Measurements from ENCODE around the gene STPG4.
"Not testable (repeated sequence)": the region's sequence is repeated elsewhere in the genome, so short reads cannot be mapped to it uniquely, and the experiment has no call there.

Gene STPG4, protein sequence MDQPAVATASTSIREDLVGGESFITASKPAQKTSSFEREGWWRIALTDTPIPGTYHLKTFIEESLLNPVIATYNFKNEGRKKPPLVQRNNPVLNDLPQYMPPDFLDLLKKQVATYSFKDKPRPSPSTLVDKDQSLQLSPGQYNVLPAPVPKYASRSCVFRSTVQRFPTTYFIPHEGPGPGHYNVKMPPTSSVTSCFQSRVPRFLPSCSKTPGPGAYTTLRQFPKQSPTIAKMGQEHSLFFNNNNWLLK

DNA sequence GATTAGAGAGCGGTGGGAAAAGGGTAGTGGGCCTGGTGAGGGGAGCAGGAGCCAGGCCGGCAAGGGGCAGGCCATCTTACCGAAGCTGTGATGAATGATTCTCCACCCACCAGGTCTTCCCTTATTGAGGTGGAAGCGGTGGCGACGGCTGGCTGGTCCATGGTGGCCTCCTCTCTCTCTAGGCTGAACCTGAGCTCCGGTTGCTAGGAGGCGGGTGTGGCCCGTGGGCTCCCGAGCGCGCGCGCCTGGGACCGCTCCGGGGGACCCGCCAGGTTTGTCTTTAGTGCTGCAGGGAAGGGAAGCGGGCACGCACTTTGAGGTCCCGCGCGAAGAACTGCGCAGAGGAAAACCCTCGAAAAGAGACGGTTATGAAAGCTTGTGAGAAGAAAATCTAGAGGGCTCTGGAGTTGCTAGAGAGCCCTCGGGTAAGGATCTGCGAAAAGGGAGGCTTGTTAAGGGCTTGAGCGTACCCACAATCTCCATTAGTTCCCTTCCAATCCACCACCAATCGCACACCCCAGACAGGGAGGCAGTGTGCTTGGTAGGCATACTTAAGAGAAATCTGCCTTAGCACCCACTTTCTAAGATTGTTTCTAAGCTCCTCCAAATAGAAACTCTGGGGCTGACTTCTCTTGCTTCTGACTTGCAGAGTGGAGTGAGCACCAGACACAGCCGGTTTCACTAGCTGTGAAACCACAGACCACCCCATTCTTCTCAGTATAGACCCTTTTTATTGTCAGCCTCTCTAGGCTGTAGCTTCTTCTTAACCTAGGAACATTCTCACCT lies at the start of gene STPG4:
STPG4 (minus strand) TSS at position 218 of the 786 bp plus-strand sequence; CDS start at position 161, 57 bp downstream.
- DNase-seq: no peak
- intact Hi-C loops (cut with DNase I): no loop called here

DNA sequence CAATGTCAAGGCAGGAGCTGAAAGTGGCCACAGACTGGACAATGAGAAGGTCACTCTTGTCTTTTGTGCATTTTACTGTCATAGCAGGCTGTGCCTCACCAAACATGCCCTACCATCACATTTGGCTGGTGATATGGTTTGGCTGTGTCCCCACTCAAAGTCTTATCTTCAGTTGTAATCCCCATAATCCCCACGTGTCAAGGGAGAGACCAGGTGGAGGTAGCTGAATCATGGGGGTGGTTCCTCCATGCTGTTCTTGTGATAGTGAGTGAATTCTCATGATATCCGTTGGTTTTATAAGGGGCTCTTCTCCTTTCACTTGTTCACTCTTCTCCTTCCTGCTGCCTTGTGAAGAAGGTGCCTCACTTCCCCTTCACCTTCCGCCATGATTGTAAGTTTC lies 49.6 kb upstream of the STPG4 start:
- intact Hi-C loops (cut with DNase I): no loop called here
- DNase-seq: no peak

DNA sequence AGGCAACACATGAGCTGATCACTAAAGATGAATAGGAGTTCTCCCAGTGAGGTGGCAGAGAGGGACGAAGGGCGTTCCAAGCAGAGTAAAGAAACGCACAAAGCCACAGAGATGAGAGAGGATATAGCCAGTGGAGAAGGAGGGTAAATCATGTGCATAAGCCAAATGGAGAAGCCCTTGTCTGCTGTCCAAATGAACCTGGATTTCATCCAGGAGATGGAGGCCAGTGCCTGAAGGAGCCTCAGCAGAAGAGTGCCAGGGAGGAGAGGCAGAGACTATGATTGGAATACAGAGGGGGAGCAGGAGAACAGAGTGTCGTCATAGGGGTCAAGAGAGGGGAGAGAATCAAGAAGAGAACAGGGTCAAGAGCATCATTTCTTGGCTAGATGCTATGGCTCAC lies 48.9 kb upstream of the STPG4 start:
- DNase-seq: no peak
- intact Hi-C loops (cut with DNase I): no loop called here

DNA sequence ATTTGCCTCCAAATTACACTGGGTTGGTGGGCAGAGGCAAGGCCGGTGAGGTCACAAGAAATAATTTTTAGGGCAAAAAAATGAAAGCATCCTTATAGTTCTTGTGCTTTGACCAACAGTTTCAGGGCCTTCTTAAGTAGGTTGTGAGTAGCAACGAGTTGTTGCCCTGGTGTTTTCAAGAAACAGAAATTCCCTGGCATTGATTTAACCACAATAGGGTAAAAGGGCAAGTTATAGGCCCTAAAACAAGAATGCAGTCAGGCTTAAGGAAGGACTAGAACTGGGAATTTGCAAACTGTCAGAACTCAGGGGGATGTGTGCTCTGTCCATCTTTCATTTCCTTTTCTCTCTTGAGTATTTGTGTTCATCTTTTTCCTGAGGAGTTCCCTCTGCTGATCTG lies 46.1 kb upstream of the STPG4 start:
- DNase-seq: no peak
- intact Hi-C loops (cut with DNase I): no loop called here

DNA sequence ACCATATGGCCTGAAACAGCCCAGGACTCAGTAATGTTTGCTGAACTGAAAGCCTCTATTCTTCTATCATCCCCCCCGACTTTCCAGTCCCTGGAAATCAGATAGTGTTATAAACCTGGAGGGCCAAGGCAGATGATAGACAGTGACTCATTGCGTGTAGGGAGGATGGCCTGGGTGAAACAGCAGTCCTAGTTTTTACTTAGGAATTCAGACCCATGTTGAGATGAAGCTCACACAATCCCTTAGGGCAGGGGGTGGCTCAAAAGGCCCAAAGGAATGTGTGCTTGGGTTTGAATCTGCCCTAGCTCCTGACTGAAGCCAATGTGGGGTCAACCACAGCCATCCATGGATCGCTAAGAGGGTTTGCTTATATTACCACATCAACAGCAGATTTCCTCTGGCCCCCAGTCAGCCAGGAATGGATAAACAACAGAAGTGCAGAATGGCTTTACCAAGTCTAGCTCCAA lies 43.9 kb upstream of the STPG4 start:
- DNase-seq: no peak
- intact Hi-C loops (cut with DNase I): no loop called here

DNA sequence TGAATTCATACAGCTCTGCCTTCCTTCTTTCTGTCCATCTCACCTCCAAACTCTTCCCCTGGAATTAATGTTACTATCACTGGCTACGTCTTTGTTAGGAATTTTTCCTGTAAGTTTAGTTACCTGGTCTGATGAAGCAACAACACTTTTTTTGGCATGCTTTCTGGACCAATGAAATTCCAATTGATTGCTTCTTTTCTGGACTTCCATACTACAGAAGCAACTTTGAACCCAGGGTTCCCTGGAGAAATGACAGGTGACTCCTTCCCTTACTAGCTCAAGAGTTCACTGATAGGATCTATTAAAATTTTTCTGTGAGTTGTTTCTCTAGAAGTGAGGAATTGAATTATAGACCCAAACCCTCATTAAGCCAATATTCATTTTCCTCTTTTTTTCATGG lies 41.4 kb upstream of the STPG4 start:
- DNase-seq: no peak
- intact Hi-C loops (cut with DNase I): no loop called here

DNA sequence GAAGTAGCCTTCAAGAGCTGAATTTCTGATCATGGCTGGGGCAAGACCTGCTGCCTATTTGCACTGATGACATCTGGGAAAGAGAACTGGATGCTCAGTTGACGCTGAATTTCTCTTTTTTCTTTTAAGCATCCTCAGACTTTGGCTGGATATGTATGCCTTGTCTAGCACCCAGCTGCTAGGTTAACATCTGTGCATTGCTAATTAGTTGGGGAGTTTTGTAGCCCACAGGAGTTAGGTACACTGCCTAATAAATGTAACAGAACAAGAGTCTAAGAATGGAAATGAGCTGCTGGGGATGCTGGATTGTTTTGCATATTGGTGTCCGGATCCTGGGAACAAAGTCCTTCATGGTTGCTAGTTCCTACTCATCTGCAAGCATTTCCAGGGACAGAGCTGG lies 40.9 kb upstream of the STPG4 start:
- intact Hi-C loops (cut with DNase I): no loop called here
- DNase-seq: no peak

DNA sequence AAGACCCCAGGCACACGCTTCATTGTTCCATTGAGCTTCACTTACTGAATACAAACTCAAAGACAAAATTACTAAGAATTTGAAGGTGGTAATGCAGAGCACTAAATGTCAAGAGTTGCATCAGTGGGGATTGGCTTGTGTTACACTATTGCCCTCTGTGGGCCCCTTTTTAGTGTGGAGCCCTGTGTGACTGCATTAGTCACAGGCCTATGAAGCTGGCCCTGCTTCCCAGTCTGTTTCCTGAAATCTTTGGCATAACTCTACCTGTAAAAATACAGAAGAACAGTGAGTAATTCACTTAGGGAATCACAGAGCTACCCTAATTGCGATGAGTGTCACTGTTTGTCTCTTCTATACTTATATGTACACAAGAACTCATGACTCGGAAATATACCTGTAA lies 40.0 kb upstream of the STPG4 start:
- DNase-seq: peak in 13 of 42 donors; percentile 20 to 74 (median 45)
- intact Hi-C loops (cut with DNase I): no loop called here

DNA sequence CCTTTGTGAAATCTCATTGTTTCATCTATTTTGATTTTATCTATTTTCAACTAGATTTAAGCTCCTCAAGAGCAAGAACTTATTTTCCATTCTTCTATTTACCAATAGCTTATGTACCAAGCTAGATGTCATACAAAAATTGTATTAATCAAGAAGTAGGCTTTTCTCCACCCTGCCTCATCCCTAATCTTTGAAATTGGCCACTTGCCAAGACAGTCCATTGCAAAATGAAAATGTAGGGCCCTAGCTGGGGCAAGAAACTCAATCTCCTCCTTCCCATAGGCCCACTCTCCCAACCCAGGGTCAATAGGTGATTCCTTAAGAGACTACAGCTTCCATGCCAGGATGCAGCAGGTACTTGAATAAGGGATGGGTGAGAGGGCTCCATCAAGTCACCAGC lies 39.3 kb upstream of the STPG4 start:
- no peak for DNase-seq
- intact Hi-C loops (cut with DNase I): no loop called here

DNA sequence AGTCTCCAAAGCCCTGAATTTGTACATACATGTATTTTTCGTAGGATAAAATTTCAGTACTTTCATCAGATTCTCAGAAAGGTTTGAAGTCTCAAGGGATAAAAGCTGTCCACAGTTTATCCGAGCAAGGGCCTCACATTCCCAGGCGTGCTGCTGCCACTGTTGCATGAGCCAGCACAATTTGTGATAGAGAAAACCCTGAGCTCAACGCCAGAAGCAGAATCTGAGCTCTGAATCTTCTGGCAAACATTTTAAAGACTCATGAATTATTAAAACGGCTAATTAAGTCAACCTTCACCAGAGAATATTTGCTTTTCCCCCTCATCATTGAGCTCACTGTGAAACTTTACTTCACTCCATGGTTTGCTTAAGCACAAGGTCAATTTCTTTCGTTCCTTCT lies 38.5 kb upstream of the STPG4 start:
- intact Hi-C loops (cut with DNase I): no loop called here
- peak in 17 of 42 donors; percentile 20 to 70 (median 46) for DNase-seq

DNA sequence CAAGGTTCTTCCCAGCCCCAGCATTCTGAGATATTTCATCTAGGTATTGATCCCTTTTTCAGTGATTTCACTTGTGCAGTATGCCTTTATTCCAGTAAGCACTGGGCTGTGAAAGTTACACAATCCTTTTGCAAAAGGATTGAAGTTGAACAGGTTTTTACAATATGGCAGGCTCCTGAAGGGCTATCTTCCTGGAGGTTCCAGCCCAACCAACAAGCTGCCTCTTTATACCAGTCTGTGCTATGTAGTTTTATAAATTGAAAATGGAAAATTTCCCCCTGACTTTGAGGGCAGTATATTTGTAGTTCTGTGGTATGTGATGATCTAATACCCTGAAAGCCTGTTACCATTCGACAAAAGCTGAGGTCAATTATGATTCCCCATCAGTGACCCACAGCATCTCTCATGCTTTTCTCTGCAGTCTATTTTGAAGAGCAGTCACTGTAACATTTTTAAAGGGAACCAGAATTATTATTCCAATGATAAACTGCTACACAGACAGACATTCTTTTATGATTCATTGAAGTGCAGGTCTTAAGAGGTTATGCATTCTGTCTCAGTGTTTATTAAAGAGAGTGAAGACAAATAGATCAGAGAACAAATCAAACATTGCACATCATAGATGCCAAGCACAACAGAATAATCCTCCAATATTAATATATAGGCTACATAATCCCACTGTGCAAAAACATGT lies 35.2 kb upstream of the STPG4 start:
- DNase-seq: no peak

DNA sequence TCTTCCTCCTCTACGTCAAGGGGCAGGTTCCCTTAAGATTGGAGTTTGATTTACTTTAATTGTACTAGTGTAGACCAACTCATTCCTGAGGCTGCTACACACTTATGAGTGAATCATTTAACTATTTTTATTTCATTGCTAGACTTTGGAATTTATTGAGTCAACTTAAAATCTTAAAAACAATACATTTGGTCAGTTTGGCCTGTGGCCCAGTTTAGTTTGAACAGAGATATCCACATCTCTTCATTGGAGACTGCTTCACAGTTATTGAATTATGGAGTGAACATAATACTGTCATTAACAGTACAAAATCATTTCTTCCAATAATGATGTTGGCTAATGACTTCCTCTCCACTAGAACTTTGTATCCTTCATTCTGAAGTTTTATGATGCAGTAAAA lies 34.5 kb upstream of the STPG4 start:
- intact Hi-C loops (cut with DNase I): no loop called here
- DNase-seq: no peak

More for the DNA sequence above, 35.2 kb upstream of the STPG4 start:
- intact Hi-C loops (cut with DNase I): no loop called here

DNA sequence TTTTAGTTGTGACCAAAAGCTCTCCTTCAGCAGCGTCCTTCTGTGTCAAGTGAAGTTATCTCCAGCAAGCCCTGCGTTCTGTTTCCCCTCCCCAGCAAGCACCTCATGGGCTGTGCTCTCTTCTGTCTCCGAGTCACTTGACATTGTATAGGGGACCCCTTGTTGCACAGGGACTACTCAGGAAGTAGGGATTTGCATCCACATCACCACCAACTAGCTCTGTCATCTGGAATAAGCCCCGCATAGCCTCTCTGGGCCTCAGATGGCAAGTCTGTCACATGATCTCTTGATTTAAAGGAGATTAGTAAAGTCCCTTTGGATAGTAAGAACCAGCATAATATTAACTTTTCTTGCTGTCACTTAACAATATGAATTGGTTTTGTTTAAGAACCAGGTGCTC lies 32.0 kb upstream of the STPG4 start:
- no peak for DNase-seq
- intact Hi-C loops (cut with DNase I): no loop called here

DNA sequence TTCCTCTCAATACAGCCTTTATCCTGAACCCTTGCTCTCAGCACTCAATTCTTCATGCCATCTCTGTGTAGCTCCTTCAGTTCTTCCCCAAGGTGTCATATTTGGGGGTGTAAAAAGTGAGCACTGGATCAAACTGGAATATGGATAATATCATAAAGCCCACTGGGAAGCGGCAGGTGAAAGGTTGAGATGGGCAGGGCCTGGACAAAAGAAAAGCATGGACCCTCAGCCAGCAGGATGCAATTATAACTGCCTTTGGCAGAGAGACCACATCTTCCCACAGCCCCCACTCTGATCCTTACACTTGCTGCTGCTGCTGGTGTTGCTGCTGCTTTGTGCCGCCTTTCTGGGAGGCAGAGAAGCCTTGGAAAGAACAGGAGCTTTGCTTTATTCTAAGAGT lies 31.2 kb upstream of the STPG4 start:
- intact Hi-C loops (cut with DNase I): no loop called here
- no peak for DNase-seq

DNA sequence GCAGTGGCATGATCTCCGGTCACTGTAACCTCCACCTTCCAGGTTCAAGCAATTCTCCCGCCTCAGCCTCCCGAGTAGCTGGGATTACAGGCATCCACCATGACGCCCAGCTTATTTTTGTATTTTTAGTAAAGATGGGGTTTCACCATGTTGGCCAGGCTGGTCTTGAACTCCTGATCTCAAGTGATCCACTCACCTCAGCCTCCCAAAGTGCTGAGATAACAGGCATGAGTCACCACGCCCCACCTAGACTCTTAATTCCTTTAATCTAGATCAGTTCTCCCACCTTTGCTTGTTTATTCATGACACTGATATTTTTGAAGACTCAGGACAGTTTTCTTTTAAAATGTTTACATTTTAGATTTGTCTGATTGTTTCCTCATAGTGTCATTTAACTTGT lies 30.0 kb upstream of the STPG4 start:
- DNase-seq; intact Hi-C loops (cut with DNase I): not testable (repeated sequence)

DNA sequence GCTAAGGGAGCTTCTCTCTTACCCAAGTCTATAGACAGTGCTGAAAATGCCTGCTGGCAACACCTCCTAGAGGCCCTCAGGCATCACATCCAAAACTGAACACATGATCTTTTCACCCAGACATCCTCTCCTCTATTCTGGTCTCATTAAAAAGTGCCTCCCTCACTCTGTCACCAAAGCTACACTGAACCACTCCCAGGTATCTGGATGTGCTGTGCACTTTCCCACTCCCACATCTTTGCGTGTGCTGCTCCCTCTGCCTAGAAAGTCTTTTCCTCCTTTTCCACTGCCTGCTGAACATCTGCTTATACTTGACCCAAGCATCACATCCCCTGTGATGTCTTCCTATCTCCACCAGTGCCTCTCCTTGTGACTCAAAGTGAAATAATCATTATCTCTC lies 26.1 kb upstream of the STPG4 start:
- peak in 4 of 42 donors; percentile 22 to 62 (median 50) for DNase-seq
- intact Hi-C loops (cut with DNase I): no loop called here

DNA sequence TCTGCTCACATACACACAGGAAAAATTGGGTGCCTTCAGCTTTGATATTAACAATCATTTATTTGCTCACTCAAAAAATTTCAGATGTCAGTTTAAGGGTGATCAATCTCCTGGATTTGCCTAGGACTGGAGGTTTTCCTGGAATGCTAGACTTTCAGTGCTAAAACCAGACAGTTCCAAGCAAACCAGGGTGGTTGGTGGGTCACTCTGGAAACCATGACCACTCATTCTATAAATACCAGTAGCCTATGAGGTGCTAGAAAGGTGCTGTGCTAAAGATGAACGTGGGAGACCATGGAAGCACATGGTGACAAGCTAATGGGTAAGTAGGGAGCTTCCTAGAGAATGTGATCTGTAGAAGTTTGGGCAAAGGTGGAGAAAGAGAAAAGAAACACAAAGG lies 25.4 kb upstream of the STPG4 start:
- no peak for DNase-seq
- intact Hi-C loops (cut with DNase I): no loop called here

DNA sequence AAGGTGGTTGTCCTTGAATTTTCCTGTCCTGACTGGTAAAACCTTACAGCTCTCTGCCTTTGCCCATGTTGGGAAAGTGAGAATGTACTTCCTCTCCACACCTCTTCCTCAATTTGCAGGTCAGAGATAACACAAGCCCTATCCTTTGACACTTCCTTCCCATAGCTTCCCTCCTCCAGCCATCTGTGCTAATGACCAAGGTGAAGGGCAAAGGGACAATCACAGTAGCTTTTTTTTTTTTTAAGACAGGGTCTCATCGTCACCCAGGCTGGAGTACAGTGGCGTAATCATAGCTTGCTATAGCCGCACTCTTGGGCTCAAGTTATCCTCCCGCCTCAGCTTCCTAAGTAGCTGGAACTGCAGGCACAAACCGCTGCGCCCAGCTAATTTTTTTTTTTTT lies 24.3 kb upstream of the STPG4 start:
- no peak for DNase-seq
- intact Hi-C loops (cut with DNase I): no loop called here

DNA sequence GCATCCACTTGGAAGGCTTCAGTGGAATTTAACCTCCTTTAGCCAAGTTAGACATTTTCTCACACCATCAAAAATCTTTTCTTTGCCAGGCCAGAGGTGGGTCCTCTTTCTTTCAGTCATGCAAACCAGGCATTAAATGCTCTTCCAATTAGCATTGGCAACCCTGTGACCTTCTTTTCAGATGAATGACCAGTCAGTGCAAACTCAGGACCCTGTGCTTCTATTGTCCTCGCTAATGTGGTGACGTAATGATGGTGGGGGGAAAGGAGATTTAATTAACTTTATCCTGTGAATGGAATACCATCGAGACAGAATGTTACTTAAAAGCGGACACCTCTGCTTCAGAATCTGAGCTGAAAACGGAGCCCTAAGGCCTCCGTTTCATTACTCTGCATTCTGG lies 23.2 kb upstream of the STPG4 start:
- intact Hi-C loops (cut with DNase I): no loop called here
- no peak for DNase-seq

DNA sequence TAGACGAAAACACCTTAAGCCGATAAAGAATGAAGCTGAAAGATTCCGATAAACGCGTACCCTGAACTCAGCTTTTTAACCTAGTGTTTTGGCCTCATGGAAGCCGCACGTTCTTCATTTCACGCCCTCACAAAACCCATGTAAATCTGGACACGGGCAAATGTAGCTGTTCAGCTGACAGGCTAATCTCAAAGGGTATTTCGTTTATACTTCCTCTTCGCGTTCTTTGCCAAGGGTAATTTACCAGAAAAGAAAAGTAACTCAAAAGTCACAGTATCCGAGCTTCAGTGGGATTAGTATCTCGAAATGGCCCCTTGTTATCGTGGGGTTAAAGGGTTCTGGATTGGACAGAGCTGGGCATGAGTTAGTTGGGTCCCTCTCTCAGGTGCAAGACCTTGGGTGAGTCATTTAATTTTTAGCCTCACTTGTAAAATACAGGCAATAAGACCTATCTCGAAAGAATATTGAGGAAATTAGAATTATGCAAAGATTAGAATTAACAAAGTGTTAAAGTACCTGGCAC lies 22.0 kb upstream of the STPG4 start:
- intact Hi-C loops (cut with DNase I): no loop called here
- no peak for DNase-seq

Data from head of caudate nucleus (tissue), 42 donors.